HepG2 (cell line): ENCODE results near the gene FNDC3B. TPM values are rescaled to one million over a fixed set of nuclear protein-coding genes. Genes with fewer than 3 reads are reported as not detected.

Source experiments
- ATF7 ChIP-seq, 2 experiments: fragments of 450-650 bp in 1 of 2; sonication (generic) in 1 of 2; formaldehyde crosslinking in 1 of 2; IDR thresholded peaks; 2 replicates each; pipeline versions ENCODE4 v1.4.0 to v1.6.1; 2016 to 2020; ENCODE audit warnings: antibody characterized with exemption in 1 of 2, mild to moderate bottlenecking in 1 of 2, missing genetic modification reagents in 1 of 2
- CREM ChIP-seq, 2 experiments: sonication (generic) in 1 of 2; formaldehyde crosslinking in 1 of 2; IDR thresholded peaks; 2 replicates each; pipeline versions ENCODE4 v1.4.0 to v1.6.1; 2016 to 2020; ENCODE audit warnings: antibody characterized with exemption in 1 of 2, mild to moderate bottlenecking in 1 of 2, missing genetic modification reagents in 1 of 2
- FOSL2 ChIP-seq: sonication (generic); formaldehyde crosslinking; IDR thresholded peaks from 2 replicates; pipeline ENCODE4 v1.4.0; 2020; ENCODE audit warnings: missing genetic modification reagents
- FOXP1 ChIP-seq, 2 experiments: fragments of 450-650 bp in 1 of 2; IDR thresholded peaks; 2 replicates each; pipeline ENCODE4 v1.6.1; 2017 to 2018; ENCODE audit warnings: antibody characterized with exemption in 1 of 2
- HNF1B ChIP-seq: sonication (generic); formaldehyde crosslinking; IDR thresholded peaks from 2 replicates; pipeline ENCODE4 v1.5.1; 2020; ENCODE audit warnings: mild to moderate bottlenecking, moderate library complexity, missing genetic modification reagents
- HOXA3 ChIP-seq: sonication (generic); formaldehyde crosslinking; IDR thresholded peaks from 2 replicates; pipeline ENCODE4 v1.5.0; 2020; ENCODE audit warnings: missing genetic modification reagents
- JUNB ChIP-seq: sonication (generic); formaldehyde crosslinking; IDR thresholded peaks from 2 replicates; pipeline ENCODE4 v1.8.0; 2022; ENCODE audit warnings: missing genetic modification reagents, mild to moderate bottlenecking, borderline replicate concordance
- KDM4B ChIP-seq: sonication (generic); formaldehyde crosslinking; IDR thresholded peaks from 2 replicates; pipeline ENCODE4 v1.4.0; 2020; ENCODE audit warnings: missing genetic modification reagents
- NFATC3 ChIP-seq: sonication (generic); formaldehyde crosslinking; IDR thresholded peaks from 2 replicates; pipeline ENCODE4 v1.5.1; 2020; ENCODE audit warnings: mild to moderate bottlenecking, missing genetic modification reagents
- PBX2 ChIP-seq: IDR thresholded peaks from 2 replicates; pipeline ENCODE4 v1.6.1; 2016; ENCODE audit warnings: control low read depth
- SALL1 ChIP-seq: sonication (generic); formaldehyde crosslinking; IDR thresholded peaks from 2 replicates; pipeline ENCODE4 v1.8.0; 2022; ENCODE audit warnings: mild to moderate bottlenecking, missing genetic modification reagents
- SOX5 ChIP-seq: IDR thresholded peaks from 2 replicates; pipeline ENCODE4 v1.6.1; 2016; ENCODE audit warnings: borderline replicate concordance
- TFE3 ChIP-seq: IDR thresholded peaks from 2 replicates; pipeline ENCODE4 v1.6.1; 2016
- THRA ChIP-seq: sonication (generic); formaldehyde crosslinking; IDR thresholded peaks from 2 replicates; pipeline ENCODE4 v1.4.0; 2020; ENCODE audit warnings: missing genetic modification reagents, borderline replicate concordance
- ZBTB8A ChIP-seq: sonication (generic); formaldehyde crosslinking; IDR thresholded peaks from 2 replicates; pipeline ENCODE4 v1.4.0; 2020; ENCODE audit warnings: mild to moderate bottlenecking, low read depth, missing genetic modification reagents, borderline replicate concordance
- ZMYM2 ChIP-seq: sonication (generic); formaldehyde crosslinking; IDR thresholded peaks from 2 replicates; pipeline ENCODE4 v1.8.0; 2022; ENCODE audit warnings: mild to moderate bottlenecking, missing genetic modification reagents
- ZNF160 ChIP-seq: sonication (generic); formaldehyde crosslinking; IDR thresholded peaks from 2 replicates; pipeline ENCODE4 v1.8.0; 2022; ENCODE audit warnings: mild to moderate bottlenecking, inconsistent platforms, missing genetic modification reagents
- ZNF570 ChIP-seq: sonication (generic); formaldehyde crosslinking; IDR thresholded peaks from 2 replicates; pipeline ENCODE4 v1.4.0; 2020; ENCODE audit warnings: mild to moderate bottlenecking, missing genetic modification reagents, borderline replicate concordance
- ZNF609 ChIP-seq: sonication (generic); formaldehyde crosslinking; IDR thresholded peaks from 2 replicates; pipeline ENCODE4 v1.4.0; 2020; ENCODE audit warnings: mild to moderate bottlenecking, missing genetic modification reagents, borderline replicate concordance
- polyA plus RNA-seq, 8 experiments: library from polyadenylated mRNA; depleted of rRNA in 3 of 8; stranded (reverse) in 7 of 8; unstranded in 1 of 8; fragments of >200 nt; fragmentation: Illumina TruSeq in 4 of 8; extraction: Trizol in 4 of 8; gene quantifications; 2 replicates each; pipeline versions ENCODE4 v1.2.1 to v1.2.3, GENCODE V29; 2011 to 2016; ENCODE audit warnings: low read depth in 4 of 8, missing spikeins in 1 of 8, mixed read lengths in 1 of 8; ENCODE audit not compliant: insufficient read depth in 1 of 8
- total RNA-seq, 5 experiments: library from RNA; depleted of rRNA; stranded (reverse); fragments of >200 nt; fragmentation: Illumina TruSeq; extraction: Trizol; gene quantifications; 2 replicates each; pipeline ENCODE4 v1.2.3, GENCODE V29; 2016; ENCODE audit warnings: low read depth in 1 of 5

The FNDC3B gene
- total and polyA plus RNA-seq, 2 of the 13 experiments (the other 11 are each of a cell fraction or from before 2014, with no cell fraction given), result 74.8 to 103 TPM

GRCh38 chr3:171991166-171991565 lies 48.2 kb upstream of the FNDC3B start (continued):
- TF ChIP-seq HNF1B, result no peak
- TF ChIP-seq KDM4B (CRISPR knock-in tag), result no peak
- TF ChIP-seq FOSL2 (CRISPR knock-in tag), result peak; percentile 86
- no peak for TF ChIP-seq PBX2 (CRISPR knock-in tag)
- 0 out of 2 replicates have a peak, but pooled peaks have one; percentile 19 for TF ChIP-seq THRA (CRISPR knock-in tag)
- TF ChIP-seq ZNF570 (CRISPR knock-in tag), result no peak
- TF ChIP-seq ZMYM2 (CRISPR knock-in tag), result 0 out of 2 replicates have a peak, but pooled peaks have one; percentile 18
- no peak for TF ChIP-seq ZBTB8A
- peak; percentile 60; the same call in 1 of the 2 replicates for TF ChIP-seq SALL1 (CRISPR knock-in tag)
- peak; percentile 76 for TF ChIP-seq CREM (IDR thresholded peaks at IDR 0.05)
- TF ChIP-seq CREM (CRISPR knock-in tag; IDR thresholded peaks at IDR 0.05), result no peak
- TF ChIP-seq SOX5 (CRISPR knock-in tag), result peak; percentile 74
- TF ChIP-seq HOXA3, result 0 out of 2 replicates have a peak, but pooled peaks have one; percentile 22
- TF ChIP-seq ATF7 (IDR thresholded peaks at IDR 0.05), result no peak
- TF ChIP-seq ATF7 (CRISPR knock-in tag; IDR thresholded peaks at IDR 0.05), result no peak
- peak; percentile 84 for TF ChIP-seq ZNF609
- peak; percentile 33; the same call in 1 of the 2 replicates for TF ChIP-seq TFE3 (CRISPR knock-in tag)
- TF ChIP-seq ZNF160 (CRISPR knock-in tag), result no peak
- no peak for TF ChIP-seq NFATC3 (CRISPR knock-in tag)
- no peak for TF ChIP-seq FOXP1 (IDR thresholded peaks at IDR 0.05)
- TF ChIP-seq FOXP1 (CRISPR knock-in tag; IDR thresholded peaks at IDR 0.05), result peak; percentile 53; the same call in 1 of the 2 replicates
- TF ChIP-seq JUNB (CRISPR knock-in tag), result peak; percentile 26; the same call in 1 of the 2 replicates
